Endothelial cell of umbilical vein (primary cell): ENCODE results near the gene EXOSC2. TPM values are rescaled to one million over a fixed set of nuclear protein-coding genes. Genes with fewer than 3 reads are reported as not detected.

Experiments
- BruUV-seq: library from RNA; stranded (reverse); fragments of 400-500 nt; replicated peaks from 2 replicates; lab custom pipeline; 2021; lab: Mats Ljungman, UMichigan
- CTCF ChIA-PET: fragments of 300-600, 350-600 bp; sonication (Branson Sonifier 250); formaldehyde crosslinking; loops from one replicate; lab custom pipeline; 2021; ENCODE audit warnings: antibody characterized with exemption, inconsistent platforms; lab: Charles Lee
- POLR2A ChIA-PET: fragments of 300-600, 350-600 bp; sonication (Branson Sonifier 250); formaldehyde crosslinking; loops from one replicate; lab custom pipeline; 2021; ENCODE audit warnings: antibody characterized with exemption, inconsistent platforms; lab: Charles Lee
- DNase-seq: peaks from one replicate; pipeline ENCODE4 v3.0.0-alpha.2; 2011; ENCODE audit warnings: low read depth, low spot score
- FAIRE-seq: peaks from 2 replicates; lab custom pipeline; 2011; peaks lifted over from hg19 to GRCh38; lab: Jason Lieb, UNC
- H2AFZ ChIP-seq: 2 replicates; pipeline ENCODE4 v1.6.0; 2012; ENCODE audit warnings: low read depth, low read length, control low read depth, inconsistent platforms
- H3K27ac ChIP-seq: 2 replicates; pipeline ENCODE4 v1.5.1; 2011; ENCODE audit warnings: low read depth, mild to moderate bottlenecking, control low read depth, low read length, moderate library complexity; ENCODE audit not compliant: insufficient read depth
- H3K27me3 ChIP-seq, 2 experiments: 2 replicates each; pipeline versions ENCODE4 v1.6.0 to v1.6.1; 2011; ENCODE audit warnings: low read length in 2 of 2, mixed read lengths in 1 of 2; ENCODE audit not compliant: control insufficient read depth in 2 of 2, insufficient read depth in 2 of 2
- H3K36me3 ChIP-seq, 2 experiments: 2 replicates in 1 of 2; 3 replicates in 1 of 2; pipeline ENCODE4 v1.5.1; 2011; ENCODE audit warnings: low read length in 2 of 2, mild to moderate bottlenecking in 1 of 2, moderate library complexity in 1 of 2; ENCODE audit not compliant: control insufficient read depth in 2 of 2, insufficient read depth in 2 of 2; ENCODE audit errors: extremely low read depth in 1 of 2
- H3K4me1 ChIP-seq: 3 replicates; pipeline ENCODE4 v1.5.1; 2011; ENCODE audit warnings: mild to moderate bottlenecking, low read length; ENCODE audit not compliant: control insufficient read depth, insufficient read depth; ENCODE audit errors: extremely low read depth
- H3K4me2 ChIP-seq: 2 replicates; pipeline ENCODE4 v1.6.1; 2011; ENCODE audit warnings: low read length, control low read depth, mixed read lengths; ENCODE audit not compliant: insufficient read depth
- H3K4me3 ChIP-seq, 3 experiments: fragments of 200-600 bp in 1 of 3; sonication (generic), shearing (Covaris generic) in 1 of 3; replicated peaks in 1 of 3; 2 replicates each; pipeline ENCODE4 v1.5.1; 2011 to 2016; ENCODE audit warnings: control low read depth in 3 of 3, low read length in 3 of 3, mild to moderate bottlenecking in 2 of 3, inconsistent platforms in 1 of 3, low read depth in 1 of 3, moderate library complexity in 1 of 3; ENCODE audit not compliant: insufficient read depth in 1 of 3
- H3K79me2 ChIP-seq: 2 replicates; pipeline ENCODE4 v1.6.0; 2012; ENCODE audit warnings: low read length, inconsistent platforms; ENCODE audit not compliant: control insufficient read depth, insufficient read depth
- H3K9ac ChIP-seq: replicated peaks from 2 replicates; pipeline ENCODE3; 2011; ENCODE audit warnings: low read length, control low read depth; ENCODE audit not compliant: insufficient read depth; ENCODE audit errors: extremely low read depth
- H3K9me1 ChIP-seq: replicated peaks from 3 replicates; pipeline ENCODE4 v1.6.0; 2011; ENCODE audit warnings: mild to moderate bottlenecking, low read length; ENCODE audit not compliant: control insufficient read depth, insufficient read depth; ENCODE audit errors: extremely low read depth
- H3K9me3 ChIP-seq: replicated peaks from 2 replicates; pipeline ENCODE4 v1.5.1; 2012; ENCODE audit warnings: low read length, inconsistent platforms; ENCODE audit not compliant: control insufficient read depth, insufficient read depth
- H4K20me1 ChIP-seq: replicated peaks from 2 replicates; pipeline ENCODE3; 2011; ENCODE audit warnings: mild to moderate bottlenecking, low read length; ENCODE audit not compliant: control insufficient read depth, insufficient read depth; ENCODE audit errors: extremely low read depth
- EZH2 ChIP-seq: IDR thresholded peaks from 2 replicates; pipeline ENCODE4 v1.6.1; 2012; ENCODE audit warnings: borderline replicate concordance, low read depth, mild to moderate bottlenecking, moderate library complexity, low read length, inconsistent platforms; ENCODE audit not compliant: severe bottlenecking
- FOS ChIP-seq: IDR thresholded peaks from 2 replicates; pipeline ENCODE4 v1.6.1; 2011; ENCODE audit warnings: mild to moderate bottlenecking, low read length, moderate library complexity, borderline replicate concordance; ENCODE audit not compliant: insufficient read depth
- GATA2 ChIP-seq: IDR thresholded peaks from 2 replicates; pipeline ENCODE4 v1.7.0; 2011; ENCODE audit warnings: low read depth, mild to moderate bottlenecking, moderate library complexity, mixed read lengths, low read length; ENCODE audit not compliant: insufficient read length, insufficient read depth
- JUN ChIP-seq: IDR thresholded peaks from 2 replicates; pipeline ENCODE4 v1.6.1; 2011; ENCODE audit warnings: borderline replicate concordance, low read depth; ENCODE audit not compliant: insufficient read length, insufficient read depth
- MYC ChIP-seq: IDR thresholded peaks from one replicate; pipeline ENCODE4 v1.6.1; 2011; ENCODE audit warnings: mild to moderate bottlenecking, low read depth, low read length
- POLR2A ChIP-seq: IDR thresholded peaks from 2 replicates; pipeline ENCODE4 v1.6.1; 2012; ENCODE audit warnings: low read depth, mild to moderate bottlenecking, control low read depth, low read length
- POLR2AphosphoS5 ChIP-seq: IDR thresholded peaks from 2 replicates; pipeline ENCODE4 v1.6.1; 2012; ENCODE audit warnings: low read depth, mild to moderate bottlenecking, control low read depth, low read length, moderate library complexity; ENCODE audit not compliant: insufficient read depth
- dilution Hi-C: fragments of 300-500 bp; cut with MboI; formaldehyde crosslinking; loops from one replicate; pipeline ENCODE4 v1.15.0; 2019; ENCODE audit warnings: low sequenced_read_pairs; ENCODE audit not compliant: extremely low pct_ligation_motif_present
- intact Hi-C: fragments of 100-400 bp; cut with micrococcal nuclease; formaldehyde crosslinking; loops from one replicate; pipeline ENCODE4 v1.10.0; 2022
- polyA plus RNA-seq, 4 experiments: library from polyadenylated mRNA; depleted of rRNA in 3 of 4; stranded (reverse) in 3 of 4; unstranded in 1 of 4; fragments of >200 nt; gene quantifications; 2 replicates each; pipeline versions ENCODE4 v1.2.1 to v1.2.3, GENCODE V29; 2011 to 2012; ENCODE audit warnings: missing spikeins in 1 of 4
- total RNA-seq: library from RNA; stranded (reverse); gene quantifications from 2 replicates; pipeline ENCODE4 v1.2.3, GENCODE V29; 2021
- TF ChIP-seq, protein P1 (sequence below): IDR thresholded peaks from 2 replicates; pipeline ENCODE4 v1.6.1; 2011; ENCODE audit not compliant: insufficient read depth, insufficient read length
- TF ChIP-seq, protein P2 (sequence below), 2 donors: IDR thresholded peaks; 1 replicate in 1 of 2; 2 replicates in 1 of 2; pipeline ENCODE4 v1.5.1; 2011; ENCODE audit warnings: low read length in 2 of 2, mild to moderate bottlenecking in 2 of 2, moderate library complexity in 2 of 2, control low read depth in 1 of 2, inconsistent platforms in 1 of 2, low read depth in 1 of 2; ENCODE audit not compliant: insufficient read depth in 1 of 2; ENCODE audit errors: extremely low read depth in 1 of 2

EXOSC2 gene
- total and polyA plus RNA-seq, 2 donors (not counting 3 experiments of a cell fraction or from before 2014, with no cell fraction given): 25.5 to 44.4 TPM

DNA sequence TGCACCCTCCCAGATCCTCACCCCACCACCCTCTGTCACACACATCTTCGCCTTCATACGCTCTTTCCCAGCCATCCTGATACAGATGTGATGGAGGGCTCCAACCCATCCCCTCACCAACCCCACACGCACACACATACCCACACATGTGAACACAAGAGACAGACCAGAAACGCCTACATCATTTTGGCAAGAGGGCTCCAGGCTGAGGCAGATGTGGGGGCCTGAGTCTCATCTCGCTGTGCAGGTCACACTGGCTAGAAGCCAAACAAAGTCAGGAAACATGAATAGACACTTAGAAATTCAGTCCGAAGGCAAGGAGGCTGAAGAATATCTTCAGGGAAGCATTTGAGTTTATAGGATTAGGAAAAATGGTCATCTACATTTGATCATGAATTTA lies 22.9 kb upstream of the EXOSC2 start:
- FAIRE-seq (no peak), DNase-seq (no peak)
- H3K27ac ChIP-seq: no peak overlapping the region
- no peak overlapping the region for H3K4me2 ChIP-seq
- dilution Hi-C loops (no loop called here), intact Hi-C loops (no loop called here)
- H3K9me3 ChIP-seq: no peaks in the 10 kb centered on the region
- no peaks in the 10 kb centered on the region for H3K36me3 ChIP-seq
- peaks cover 27 to 31% of the 10 kb centered on the region in 2 experiments for H3K27me3 ChIP-seq
- no peaks in the 10 kb centered on the region for H3K79me2 ChIP-seq
- BruUV-seq: no TSS peak
- ChIA-PET POLR2A (no interaction called here), CTCF (interaction anchor here (1.2 kb wide), 1 partner anchor 12 kb away, joined by 3 read pairs; no protein-coding TSS in a partner anchor)
- H3K4me3 ChIP-seq: no peak overlapping the region
- no peak overlapping the region for H3K9ac ChIP-seq
- no peak for TF ChIP-seq GATA2
- TF ChIP-seq POLR2A: no peak
- no peak for TF ChIP-seq JUN
- TF ChIP-seq, protein P1, sequence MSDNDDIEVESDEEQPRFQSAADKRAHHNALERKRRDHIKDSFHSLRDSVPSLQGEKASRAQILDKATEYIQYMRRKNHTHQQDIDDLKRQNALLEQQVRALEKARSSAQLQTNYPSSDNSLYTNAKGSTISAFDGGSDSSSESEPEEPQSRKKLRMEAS: no peak
- TF ChIP-seq, protein P2, sequence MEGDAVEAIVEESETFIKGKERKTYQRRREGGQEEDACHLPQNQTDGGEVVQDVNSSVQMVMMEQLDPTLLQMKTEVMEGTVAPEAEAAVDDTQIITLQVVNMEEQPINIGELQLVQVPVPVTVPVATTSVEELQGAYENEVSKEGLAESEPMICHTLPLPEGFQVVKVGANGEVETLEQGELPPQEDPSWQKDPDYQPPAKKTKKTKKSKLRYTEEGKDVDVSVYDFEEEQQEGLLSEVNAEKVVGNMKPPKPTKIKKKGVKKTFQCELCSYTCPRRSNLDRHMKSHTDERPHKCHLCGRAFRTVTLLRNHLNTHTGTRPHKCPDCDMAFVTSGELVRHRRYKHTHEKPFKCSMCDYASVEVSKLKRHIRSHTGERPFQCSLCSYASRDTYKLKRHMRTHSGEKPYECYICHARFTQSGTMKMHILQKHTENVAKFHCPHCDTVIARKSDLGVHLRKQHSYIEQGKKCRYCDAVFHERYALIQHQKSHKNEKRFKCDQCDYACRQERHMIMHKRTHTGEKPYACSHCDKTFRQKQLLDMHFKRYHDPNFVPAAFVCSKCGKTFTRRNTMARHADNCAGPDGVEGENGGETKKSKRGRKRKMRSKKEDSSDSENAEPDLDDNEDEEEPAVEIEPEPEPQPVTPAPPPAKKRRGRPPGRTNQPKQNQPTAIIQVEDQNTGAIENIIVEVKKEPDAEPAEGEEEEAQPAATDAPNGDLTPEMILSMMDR (IDR thresholded peaks at IDR 0.05; ENCODE audit: extremely low read depth in 1 of 2, insufficient read depth in 1 of 2, low read depth in 1 of 2, low read length in 2 of 2): no peak
- H4K20me1 ChIP-seq: no peaks in the 10 kb centered on the region
- no peaks in the 10 kb centered on the region for H3K4me1 ChIP-seq
- H2AFZ ChIP-seq: no peak overlapping the region
- H3K9me1 ChIP-seq: no peaks in the 10 kb centered on the region

DNA sequence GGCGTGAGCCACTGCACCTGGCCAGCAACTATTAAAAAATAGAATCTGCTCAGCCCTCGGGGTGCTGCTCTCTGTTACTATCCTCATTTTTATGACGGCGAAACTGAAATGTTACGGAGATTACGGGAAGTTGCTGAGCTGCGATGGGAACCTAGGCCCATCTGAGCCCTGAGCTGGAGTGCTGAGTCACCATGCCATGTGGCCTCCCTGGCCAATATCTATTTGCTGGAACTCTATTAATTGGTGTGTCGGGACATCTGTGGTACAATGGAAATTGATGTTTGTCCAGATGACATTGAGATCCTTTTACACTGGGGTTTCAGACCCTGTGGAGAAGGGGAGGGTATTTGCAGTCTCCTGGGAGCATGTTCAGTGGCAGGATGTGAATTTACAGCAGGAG lies 21.1 kb upstream of the EXOSC2 start:
- POLR2A ChIA-PET: no interaction called here
- no peak overlapping the region for H3K27ac ChIP-seq
- no peak for FAIRE-seq
- BruUV-seq: no TSS peak
- no peak overlapping the region for H3K4me2 ChIP-seq
- CTCF ChIA-PET: interaction anchor here (1.0 kb wide), 1 partner anchor 326 kb away, joined by 3 read pairs; no protein-coding TSS in a partner anchor
- no peaks in the 10 kb centered on the region for H3K36me3 ChIP-seq
- H2AFZ ChIP-seq: no peak overlapping the region
- H3K79me2 ChIP-seq: no peaks in the 10 kb centered on the region
- H4K20me1 ChIP-seq: no peaks in the 10 kb centered on the region
- no peak overlapping the region for H3K9ac ChIP-seq
- H3K4me3 ChIP-seq: no peak overlapping the region
- no peaks in the 10 kb centered on the region for H3K9me1 ChIP-seq
- no peaks in the 10 kb centered on the region for H3K4me1 ChIP-seq
- TF ChIP-seq JUN (no peak), MYC (no peak), POLR2AphosphoS5 (no peak), POLR2A (no peak), GATA2 (no peak), FOS (no peak), EZH2 (no peak)
- TF ChIP-seq, protein P2 (IDR thresholded peaks at IDR 0.05; ENCODE audit: extremely low read depth in 1 of 2, insufficient read depth in 1 of 2, low read depth in 1 of 2, low read length in 2 of 2): no peak
- TF ChIP-seq, protein P1: no peak
- intact Hi-C loops: no loop called here
- dilution Hi-C loops: no loop called here
- H3K27me3 ChIP-seq: peaks cover 10 to 14% of the 10 kb centered on the region in 2 experiments
- no peaks in the 10 kb centered on the region for H3K9me3 ChIP-seq
- DNase-seq: no peak
